IPS DF 19.7 (cell line): ENCODE measurements around the gene CCT8L2.
"Not testable (repeated sequence)": the region's sequence is repeated elsewhere in the genome, so short reads cannot be mapped to it uniquely, and the experiment has no call there.

Experiments
- DNase-seq: peaks from one replicate; pipeline ENCODE4 v3.0.0-alpha.2; 2013; ENCODE audit warnings: low read depth, low spot score

CCT8L2 gene

GRCh38 chr22:16559056-16559955 lies 33.3 kb downstream of the CCT8L2 start:
- DNase-seq = no peak

- DNase-seq = not testable (repeated sequence)
These were observed 34.1 kb downstream of the CCT8L2 start for GRCh38 chr22:16558376-16558945.

- not testable (repeated sequence) for DNase-seq
These were observed 35.1 kb downstream of the CCT8L2 start for GRCh38 chr22:16557511-16557910.

GRCh38 chr22:16555077-16555994 lies 37.3 kb downstream of the CCT8L2 start:
- not testable (repeated sequence) for DNase-seq

- not testable (repeated sequence) for DNase-seq
These were observed 49.3 kb downstream of the CCT8L2 start for GRCh38 chr22:16543310-16543709.
